RWPE1 (cell line): Measurements from ENCODE around the gene KAZALD1.

Source experiments
- CTCF ChIA-PET: fragments of 350-600 bp; sonication (Branson Sonifier 250); formaldehyde crosslinking; extraction: SDS; loops from one replicate; lab custom pipeline; 2021; lab: Yijun Ruan, JAX
- POLR2A ChIA-PET: fragments of 400-600 bp; formaldehyde crosslinking; extraction: SDS; loops from one replicate; lab custom pipeline; 2020; ENCODE audit warnings: antibody characterized with exemption; ENCODE audit not compliant: low non-redundant PET; lab: Yijun Ruan, JAX
- DNase-seq: peaks from one replicate; pipeline ENCODE4 v3.0.0; 2012; ENCODE audit warnings: low spot score
- H3K27ac ChIP-seq: fragments of 450-650 bp; 2 replicates; pipeline ENCODE4 v1.5.1; 2017
- CTCF ChIP-seq: fragments of 450-650 bp; conservative IDR thresholded peaks from 2 replicates; pipeline ENCODE4 v1.5.1; 2017; ENCODE audit warnings: low read depth, mild to moderate bottlenecking

The KAZALD1 gene

GRCh38 chr10:101029520-101030295 is 32.1 kb upstream of the KAZALD1 start:
- TF ChIP-seq CTCF, result no peak
- ChIA-PET CTCF (interaction anchor here (0.6 to 1.6 kb wide), 9 partner anchors 11 to 33 kb away, joined by 3 to 8 read pairs (median 4); partner anchors contain the start of gene LZTS2), POLR2A (interaction anchor here (1.3 to 1.6 kb wide), 2 partner anchors 13 to 31 kb away, joined by 3 to 5 read pairs; no protein-coding TSS in a partner anchor)
- H3K27ac ChIP-seq, result peak overlapping the region; percentile 99
- no peak for DNase-seq

GRCh38 chr10:101030496-101031127 is 31.2 kb upstream of the KAZALD1 start:
- ChIA-PET CTCF (interaction anchor here (1.2 to 1.6 kb wide), 6 partner anchors 12 to 65 kb away, joined by 3 to 8 read pairs (median 6); partner anchors contain the start of gene LZTS2), POLR2A (interaction anchor here (1.1 to 1.6 kb wide), 2 partner anchors 12 to 21 kb away, joined by 5 read pairs; no protein-coding TSS in a partner anchor)
- TF ChIP-seq CTCF, result no peak
- peak; percentile 51 for DNase-seq
- peak overlapping the region; percentile 99 for H3K27ac ChIP-seq

- TF ChIP-seq CTCF, result no peak
- ChIA-PET CTCF (interaction anchor here (0.6 to 1.6 kb wide), 13 partner anchors 10 to 1368 kb away, joined by 3 to 12 read pairs (median 4); partner anchors contain the start of gene LZTS2), POLR2A (interaction anchor here (1.1 kb wide), 1 partner anchor 20 kb away, joined by 5 read pairs; no protein-coding TSS in a partner anchor)
- peak; percentile 99 for DNase-seq
- peak within 1 kb of the TSS; percentile 99 for H3K27ac ChIP-seq
Observed at GRCh38 chr10:101031128-101031795, 30.5 kb upstream of the KAZALD1 start, which contains the start of the genes PDZD7 and SFXN3. TSS of gene PDZD7 (minus strand) at chr10:101031129. CDS start at chr10:101030219, 910 bp downstream. TSS of gene SFXN3 (plus strand) at chr10:101031234. CDS start at chr10:101034695, 3,461 bp downstream.

- TF ChIP-seq CTCF, result no peak
- H3K27ac ChIP-seq, result peak overlapping the region; percentile 99
- CTCF ChIA-PET, result interaction anchor here (0.5 to 1.6 kb wide), 12 partner anchors 10 to 1367 kb away, joined by 3 to 12 read pairs (median 3); partner anchors contain the start of gene LZTS2
- POLR2A ChIA-PET, result interaction anchor here (0.6 to 1.2 kb wide), 2 partner anchors 11 to 34 kb away, joined by 3 to 4 read pairs; no protein-coding TSS in a partner anchor
- DNase-seq, result peak; percentile 47
Observed at GRCh38 chr10:101031796-101032636, 29.8 kb upstream of the KAZALD1 start.

GRCh38 chr10:101032637-101033224 is 29.1 kb upstream of the KAZALD1 start:
- peak; percentile 85 for DNase-seq
- H3K27ac ChIP-seq, result peak overlapping the region; percentile 99
- POLR2A ChIA-PET, result interaction anchor here (0.6 to 1.2 kb wide), 2 partner anchors 10 to 34 kb away, joined by 3 to 4 read pairs; no protein-coding TSS in a partner anchor
- CTCF ChIA-PET, result interaction anchor here (0.5 to 1.4 kb wide), 5 partner anchors 9 to 100 kb away, joined by 3 to 12 read pairs (median 3); no protein-coding TSS in a partner anchor
- TF ChIP-seq CTCF, result no peak
